ENCODE results near the gene EFNA2. TPM values are rescaled to one million over a fixed set of nuclear protein-coding genes. Genes with fewer than 3 reads are reported as not detected.

Gene EFNA2
- total RNA-seq, 1 donor from 2014 or later, result not detected

DNA sequence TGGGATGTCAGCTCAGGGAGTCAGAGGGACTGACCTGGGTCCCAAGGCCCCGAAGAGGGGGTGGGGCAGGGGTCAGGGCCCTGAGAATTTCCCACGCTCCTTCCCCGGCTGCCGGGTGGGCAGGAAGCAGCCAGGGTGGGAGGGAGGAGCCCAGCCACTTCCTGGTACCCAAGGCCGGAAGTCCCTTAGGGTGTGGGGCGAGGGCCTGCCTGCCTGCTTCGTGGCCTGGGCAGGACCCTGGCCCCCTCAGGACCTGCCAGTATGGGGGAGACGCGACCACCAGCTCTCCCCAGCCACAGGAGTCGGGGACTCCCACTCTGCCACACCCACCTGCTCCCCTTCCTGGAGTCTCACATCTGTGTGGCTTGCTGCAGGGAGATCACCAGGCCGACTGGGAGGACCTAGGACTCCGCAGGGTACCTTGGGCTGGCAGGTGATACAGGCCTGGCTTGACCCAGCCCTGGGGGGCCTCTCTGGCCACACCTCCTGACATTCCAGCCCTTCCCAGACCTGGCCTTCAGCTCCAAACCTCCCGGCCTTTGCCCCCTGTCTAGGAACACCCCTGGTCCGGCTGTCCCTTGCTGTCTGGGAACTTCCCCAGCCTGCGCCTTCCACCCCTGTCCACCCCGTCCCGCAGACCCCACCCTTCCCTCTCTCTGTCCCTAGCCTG lies 26.3 kb upstream of the EFNA2 start:
- Histone ChIP-seq H3K9me3 (no peaks in the 10 kb centered on the region), H3K4me1 (peaks cover 75% of the 10 kb centered on the region), H3K36me3 (peaks cover 40% of the 10 kb centered on the region), H3K4me3 (peak overlapping the region; percentile 31), H3K27ac (peak overlapping the region; percentile 95), H3K27me3 (no peaks in the 10 kb centered on the region)
- DNase-seq (peak; percentile 88), ATAC-seq (peak; percentile 20)
- TF ChIP-seq, protein P1, sequence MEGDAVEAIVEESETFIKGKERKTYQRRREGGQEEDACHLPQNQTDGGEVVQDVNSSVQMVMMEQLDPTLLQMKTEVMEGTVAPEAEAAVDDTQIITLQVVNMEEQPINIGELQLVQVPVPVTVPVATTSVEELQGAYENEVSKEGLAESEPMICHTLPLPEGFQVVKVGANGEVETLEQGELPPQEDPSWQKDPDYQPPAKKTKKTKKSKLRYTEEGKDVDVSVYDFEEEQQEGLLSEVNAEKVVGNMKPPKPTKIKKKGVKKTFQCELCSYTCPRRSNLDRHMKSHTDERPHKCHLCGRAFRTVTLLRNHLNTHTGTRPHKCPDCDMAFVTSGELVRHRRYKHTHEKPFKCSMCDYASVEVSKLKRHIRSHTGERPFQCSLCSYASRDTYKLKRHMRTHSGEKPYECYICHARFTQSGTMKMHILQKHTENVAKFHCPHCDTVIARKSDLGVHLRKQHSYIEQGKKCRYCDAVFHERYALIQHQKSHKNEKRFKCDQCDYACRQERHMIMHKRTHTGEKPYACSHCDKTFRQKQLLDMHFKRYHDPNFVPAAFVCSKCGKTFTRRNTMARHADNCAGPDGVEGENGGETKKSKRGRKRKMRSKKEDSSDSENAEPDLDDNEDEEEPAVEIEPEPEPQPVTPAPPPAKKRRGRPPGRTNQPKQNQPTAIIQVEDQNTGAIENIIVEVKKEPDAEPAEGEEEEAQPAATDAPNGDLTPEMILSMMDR (IDR thresholded peaks at IDR 0.05), result no peak
- intact Hi-C loops (cut with DNase I), result no loop called here

DNA sequence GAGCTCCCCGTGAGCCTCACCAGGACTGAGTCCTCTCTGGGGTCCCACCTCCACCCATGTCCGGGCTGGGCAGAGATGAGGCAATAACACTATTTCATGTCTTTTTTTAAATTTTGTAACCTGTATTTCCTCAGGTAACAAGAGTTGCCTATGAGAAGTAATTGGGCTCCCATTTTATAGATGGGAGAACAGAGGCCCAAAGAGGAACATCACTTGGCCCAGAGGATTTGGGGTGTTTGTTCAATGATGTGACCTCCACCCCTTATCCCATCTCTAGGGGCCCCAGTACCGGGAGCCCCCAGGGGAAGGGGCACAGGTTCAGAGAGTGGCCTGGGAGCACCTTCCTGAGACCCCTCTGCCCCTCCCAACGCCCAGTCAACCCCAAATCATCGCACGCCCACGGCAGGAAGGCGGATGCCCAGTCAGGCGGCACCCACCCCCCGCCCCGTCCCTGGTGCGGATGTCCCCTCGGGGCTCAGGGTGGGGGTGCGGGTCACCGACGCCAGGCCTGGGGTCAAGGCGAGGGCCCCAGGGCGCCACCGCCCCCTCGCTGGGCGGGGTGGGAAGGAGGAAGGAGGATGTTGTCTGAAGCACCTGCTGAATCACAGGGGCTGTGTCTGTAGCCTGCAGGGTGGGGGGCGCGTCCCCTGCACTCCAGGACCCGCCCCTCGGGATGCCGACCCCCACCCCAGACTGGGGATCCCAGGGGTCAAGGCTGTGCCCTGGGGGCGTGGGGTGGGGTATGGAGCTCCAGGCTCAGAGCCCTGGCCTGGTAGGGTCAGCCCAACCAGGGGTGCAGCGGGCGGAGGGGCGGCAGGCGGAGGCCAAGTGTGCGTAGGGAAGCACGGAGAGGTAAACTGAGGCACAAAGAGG lies 25.6 kb upstream of the EFNA2 start:
- Histone ChIP-seq H3K27ac (peak overlapping the region; percentile 95), H3K9me3 (no peaks in the 10 kb centered on the region), H3K36me3 (peaks cover 32% of the 10 kb centered on the region), H3K4me1 (peaks cover 71% of the 10 kb centered on the region), H3K27me3 (no peaks in the 10 kb centered on the region), H3K4me3 (peak overlapping the region; percentile 76)
- intact Hi-C loops (cut with DNase I), result no loop called here
- TF ChIP-seq, protein P1 (IDR thresholded peaks at IDR 0.05), result no peak
- DNase-seq (peak; percentile 82), ATAC-seq (peak; percentile 0)

DNA sequence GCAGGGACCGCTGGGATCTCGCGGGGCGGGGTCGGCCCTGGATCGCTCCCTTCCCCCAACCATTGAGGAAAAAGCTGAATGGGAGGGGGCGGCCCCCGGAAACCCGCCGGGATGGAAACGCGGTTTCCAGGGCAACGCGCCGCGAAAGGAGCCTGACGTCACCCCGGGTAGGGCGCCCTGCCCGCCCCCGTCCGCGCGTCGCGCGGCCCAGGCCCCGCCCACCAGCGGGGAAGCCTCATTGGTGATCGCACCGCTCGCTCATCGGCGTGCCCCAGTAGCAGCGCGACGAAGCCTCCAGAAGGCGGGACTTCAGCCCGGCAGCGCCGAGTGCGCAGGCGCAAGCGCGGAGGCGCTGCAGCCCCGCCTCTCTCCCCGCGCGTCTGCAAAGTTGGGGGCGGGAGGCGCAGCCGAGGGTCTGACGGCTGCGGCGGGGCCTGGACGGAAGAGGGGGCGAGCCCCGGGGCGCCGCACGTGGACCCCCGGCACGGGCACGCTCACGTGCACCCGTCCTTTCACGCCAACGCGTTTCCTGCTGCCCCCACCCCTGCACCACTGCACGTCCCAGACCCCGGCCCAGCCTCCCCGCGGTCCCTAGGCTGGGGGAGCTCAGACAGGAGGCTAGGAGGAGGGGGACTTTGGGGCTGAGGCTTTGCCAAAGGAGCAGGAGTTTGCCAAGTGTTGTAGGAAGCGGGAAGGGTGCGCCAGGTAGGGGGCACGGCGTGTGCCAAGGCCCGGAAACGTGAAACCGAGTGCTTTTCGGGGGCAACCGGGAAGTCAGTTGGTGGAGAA lies 24.7 kb upstream of the EFNA2 start:
- Histone ChIP-seq H3K4me1 (peaks cover 70% of the 10 kb centered on the region), H3K9me3 (no peaks in the 10 kb centered on the region), H3K4me3 (peak overlapping the region; percentile 76), H3K27ac (peak overlapping the region; percentile 95), H3K27me3 (no peaks in the 10 kb centered on the region), H3K36me3 (peaks cover 24% of the 10 kb centered on the region)
- TF ChIP-seq, protein P1 (IDR thresholded peaks at IDR 0.05), result peak; percentile 6
- ATAC-seq (peak; percentile 83), DNase-seq (peak; percentile 98)
- intact Hi-C loops (cut with DNase I), result no loop called here

DNA sequence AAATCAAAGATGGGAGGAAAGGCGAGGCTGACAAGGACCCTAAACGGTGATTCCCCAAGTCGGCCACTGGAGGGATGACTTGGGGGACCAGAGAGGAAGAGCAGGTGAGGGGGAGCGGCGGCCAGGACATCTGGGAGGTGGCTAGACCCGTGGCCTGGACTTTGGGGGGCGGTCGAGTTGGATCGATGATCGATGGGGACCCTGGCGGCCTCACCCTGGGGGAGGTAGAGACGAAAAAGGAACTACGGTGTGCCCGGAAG lies 24.2 kb upstream of the EFNA2 start:
- DNase-seq (peak; percentile 73), ATAC-seq (no peak)
- intact Hi-C loops (cut with DNase I), result no loop called here
- H3K27ac ChIP-seq, result peak overlapping the region; percentile 95
- no peaks in the 10 kb centered on the region for H3K9me3 ChIP-seq
- TF ChIP-seq, protein P1 (IDR thresholded peaks at IDR 0.05), result no peak
- H3K4me3 ChIP-seq, result peak overlapping the region; percentile 76
- H3K4me1 ChIP-seq, result peaks cover 72% of the 10 kb centered on the region
- H3K27me3 ChIP-seq, result no peaks in the 10 kb centered on the region
- H3K36me3 ChIP-seq, result peaks cover 19% of the 10 kb centered on the region

DNA sequence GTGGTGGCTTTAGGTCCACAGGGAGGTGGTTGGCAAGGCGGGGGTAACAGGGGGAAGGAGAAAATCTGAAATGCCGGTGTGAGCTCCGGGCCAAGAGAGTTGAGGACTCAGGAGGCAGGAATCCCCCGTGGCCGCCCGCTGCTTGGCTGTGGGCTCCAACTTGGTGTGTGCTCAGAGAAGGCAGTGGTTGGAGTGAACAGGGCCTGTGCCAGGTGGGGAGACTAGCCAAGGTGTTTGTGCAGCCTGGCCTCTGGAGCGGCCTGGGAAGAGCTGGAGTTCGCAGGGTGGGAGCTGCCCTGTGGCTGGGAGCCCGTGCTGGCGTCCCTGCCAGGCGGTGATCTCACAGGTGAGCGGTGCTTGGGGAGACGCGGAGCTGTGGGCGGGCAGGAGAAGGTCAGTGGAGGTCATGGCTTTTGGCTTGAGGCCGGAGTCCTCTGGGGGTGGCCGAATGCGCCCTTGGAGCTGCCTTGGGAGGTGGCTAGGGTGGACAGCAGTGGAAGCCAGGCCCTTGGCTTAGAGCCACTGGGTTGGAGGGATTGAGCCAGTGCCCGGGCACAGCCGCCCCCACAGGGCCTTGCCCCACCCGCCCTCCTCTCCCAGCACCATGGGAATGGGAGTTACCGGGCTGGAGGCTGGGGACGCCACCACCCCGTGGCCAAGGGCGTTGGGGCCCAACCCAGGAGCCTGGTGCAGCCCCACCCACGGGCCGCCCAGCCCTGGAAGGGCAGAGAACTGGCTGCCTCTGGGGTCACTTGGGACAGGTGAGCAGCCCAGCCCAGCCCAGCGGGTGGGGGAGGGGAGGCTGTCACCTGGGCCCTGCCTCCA lies 23.7 kb upstream of the EFNA2 start:
- Histone ChIP-seq H3K4me3 (peak overlapping the region; percentile 76), H3K27me3 (no peaks in the 10 kb centered on the region), H3K9me3 (no peaks in the 10 kb centered on the region), H3K4me1 (peaks cover 71% of the 10 kb centered on the region), H3K36me3 (peaks cover 13% of the 10 kb centered on the region), H3K27ac (peak overlapping the region; percentile 95)
- ATAC-seq (peak; percentile 55), DNase-seq (peak; percentile 95)
- intact Hi-C loops (cut with DNase I), result no loop called here
- TF ChIP-seq, protein P1 (IDR thresholded peaks at IDR 0.05), result no peak

All from upper lobe of right lung (tissue), 1 donor.